Transverse colon (tissue), 4 donors: ENCODE data around the gene CASK. TPM values are rescaled to one million over a fixed set of nuclear protein-coding genes. Genes with fewer than 3 reads are reported as not detected.

Experiments
- DNase-seq: peaks from one replicate; pipeline ENCODE4 v3.0.0-alpha.2; 2019
- H3K27ac ChIP-seq, 4 donors: fragments of 200-600 bp; sonication (generic); 2 replicates each; pipeline ENCODE4 v1.5.1; 2016 to 2018; ENCODE audit warnings: inconsistent platforms in 4 of 4
- H3K27me3 ChIP-seq: fragments of 200-600 bp; sonication (generic); 2 replicates; pipeline ENCODE4 v1.5.1; 2017; ENCODE audit warnings: inconsistent platforms
- H3K36me3 ChIP-seq, 4 donors: fragments of 200-600 bp; sonication (generic); 2 replicates each; pipeline ENCODE4 v1.5.1; 2017 to 2019; ENCODE audit warnings: inconsistent platforms in 4 of 4
- H3K4me1 ChIP-seq, 4 donors: fragments of 200-600 bp; sonication (generic); 2 replicates each; pipeline ENCODE4 v1.5.1; 2017 to 2020; ENCODE audit warnings: inconsistent platforms in 4 of 4
- H3K4me3 ChIP-seq, 4 donors: fragments of 200-600 bp; sonication (generic); 1 replicate in 1 of 4; 2 replicates in 3 of 4; pipeline versions ENCODE4 v1.5.1 to v1.6.1; 2017 to 2019; ENCODE audit warnings: inconsistent platforms in 4 of 4
- H3K9me3 ChIP-seq, 2 donors: fragments of 200-600 bp; sonication (generic); 2 replicates each; pipeline ENCODE4 v1.5.1; 2017 to 2019; ENCODE audit warnings: inconsistent platforms in 2 of 2
- CTCF ChIP-seq, 5 experiments: fragments of 200-600 bp in 3 of 5; fragments of 450-650 bp in 2 of 5; sonication (generic) in 3 of 5; IDR thresholded peaks; 1 replicate in 2 of 5; 2 replicates in 3 of 5; pipeline ENCODE4 v1.5.1; 2016 to 2017; ENCODE audit warnings: antibody characterized with exemption in 5 of 5, inconsistent platforms in 3 of 5, mild to moderate bottlenecking in 2 of 5, moderate library complexity in 1 of 5
- EP300 ChIP-seq: sonication (generic); formaldehyde crosslinking; IDR thresholded peaks from one replicate; pipeline ENCODE4 v1.6.1; 2017; ENCODE audit warnings: antibody characterized with exemption, low read depth
- POLR2A ChIP-seq: fragments of 450-650 bp; IDR thresholded peaks from one replicate; pipeline ENCODE4 v1.6.1; 2016; ENCODE audit warnings: antibody characterized with exemption, mild to moderate bottlenecking, moderate library complexity
- POLR2AphosphoS5 ChIP-seq, 3 donors: sonication (generic); formaldehyde crosslinking; IDR thresholded peaks; one replicate each; pipeline ENCODE4 v1.6.1; 2016; ENCODE audit warnings: antibody characterized with exemption in 3 of 3
- WGBS, 2 donors: methylation state at CpG; one replicate each; pipeline ENCODE4 v1.1.5; 2018; ENCODE audit warnings: low coverage in 1 of 2; 5-methylcytosine and 5-hydroxymethylcytosine counted together
- in situ Hi-C, 4 donors: fragments of 200-750 bp; cut with MboI; loops; one replicate each; pipeline versions ENCODE4 v1.15.0 to v1.15.1; 2017; ENCODE audit warnings: low sequenced_read_pairs in 3 of 4, low pct_ligation_motif_present in 1 of 4, low pct_unique_long_range_greater_than_20kb in 1 of 4
- intact Hi-C: fragments of 100-400 bp; cut with DNase I; formaldehyde crosslinking; loops from one replicate; pipeline ENCODE4 v1.15.1; 2023; ENCODE audit warnings: low total_unique reads
- total RNA-seq, 4 donors: library from RNA; depleted of rRNA; stranded (reverse); fragments of >200 nt; gene quantifications; one replicate each; pipeline ENCODE4 v1.1.0, GENCODE V29; 2016

Gene CASK
- total RNA-seq, 4 donors from 2014 or later = 26.6 to 86.1 (median 56.3) TPM

- in situ Hi-C loops = no loop called here
- WGBS, 2 donors = 63% methylated on average over 5 of the region's 5 CpGs; no CpG with 5 or more reads in 1 of the 2 donors
Measured at GRCh38 chrX:41518841-41519220, 404.5 kb downstream of the CASK start.

GRCh38 chrX:41518127-41518840, 405.1 kb downstream of the CASK start:
- in situ Hi-C loops = no loop called here
- Histone ChIP-seq H3K4me1 (no peaks in the 10 kb centered on the region), H3K27ac (no peak overlapping the region), H3K27me3 (no peaks in the 10 kb centered on the region), H3K36me3 (no peaks in the 10 kb centered on the region), H3K9me3 (no peaks in the 10 kb centered on the region), H3K4me3 (no peak overlapping the region)
- no peak for TF ChIP-seq POLR2AphosphoS5 (IDR thresholded peaks at IDR 0.05)
- no peak for TF ChIP-seq POLR2A
- no peak for TF ChIP-seq CTCF (IDR thresholded peaks at IDR 0.05)
- TF ChIP-seq EP300 = no peak
- intact Hi-C loops = no loop called here
- DNase-seq = no peak
- WGBS, 2 donors = 79% methylated on average over 9 of the region's 9 CpGs; no CpG with 5 or more reads in 1 of the 2 donors

More at GRCh38 chrX:41518841-41519220, 404.5 kb downstream of the CASK start:
- DNase-seq = no peak
- Histone ChIP-seq H3K27ac (no peak overlapping the region), H3K4me3 (no peak overlapping the region), H3K4me1 (no peaks in the 10 kb centered on the region), H3K36me3 (no peaks in the 10 kb centered on the region), H3K9me3 (no peaks in the 10 kb centered on the region), H3K27me3 (no peaks in the 10 kb centered on the region)
- no peak for TF ChIP-seq POLR2AphosphoS5 (IDR thresholded peaks at IDR 0.05)
- no peak for TF ChIP-seq EP300
- TF ChIP-seq CTCF (IDR thresholded peaks at IDR 0.05) = no peak
- TF ChIP-seq POLR2A = no peak
- intact Hi-C loops = no loop called here

- Histone ChIP-seq H3K4me3 (no peak overlapping the region), H3K27me3 (no peaks in the 10 kb centered on the region), H3K4me1 (no peaks in the 10 kb centered on the region), H3K36me3 (no peaks in the 10 kb centered on the region), H3K27ac (no peak overlapping the region), H3K9me3 (no peaks in the 10 kb centered on the region)
- 62 to 79% methylated on average over 3 to 4 of the region's 4 CpGs for WGBS, 2 donors
- TF ChIP-seq CTCF (IDR thresholded peaks at IDR 0.05) (no peak), EP300 (no peak), POLR2AphosphoS5 (IDR thresholded peaks at IDR 0.05) (no peak), POLR2A (no peak)
- no peak for DNase-seq
- in situ Hi-C loops = no loop called here
- intact Hi-C loops = no loop called here
Measured at GRCh38 chrX:41516999-41517765, 406.2 kb downstream of the CASK start.

GRCh38 chrX:41516456-41516855, 406.9 kb downstream of the CASK start:
- Histone ChIP-seq H3K4me1 (no peaks in the 10 kb centered on the region), H3K36me3 (no peaks in the 10 kb centered on the region)

More at GRCh38 chrX:41516456-41516855, 406.9 kb downstream of the CASK start:
- WGBS, 2 donors = 79 to 83% methylated on average over 3 to 5 of the region's 5 CpGs
- Histone ChIP-seq H3K4me3 (no peak overlapping the region), H3K27ac (no peak overlapping the region), H3K9me3 (no peaks in the 10 kb centered on the region), H3K27me3 (no peaks in the 10 kb centered on the region)
- no peak for DNase-seq
- intact Hi-C loops = no loop called here
- no peak for TF ChIP-seq EP300
- TF ChIP-seq CTCF (IDR thresholded peaks at IDR 0.05) = no peak
- TF ChIP-seq POLR2A = no peak
- TF ChIP-seq POLR2AphosphoS5 (IDR thresholded peaks at IDR 0.05) = no peak
- in situ Hi-C loops = no loop called here
